ENCODE measurements around the gene NACA2.

Gene NACA2

GRCh38 chr17:61543786-61544415, 47.1 kb downstream of the NACA2 start:
- FAIRE-seq: no peak

- FAIRE-seq: no peak
Observed at GRCh38 chr17:61542027-61542426, 49.0 kb downstream of the NACA2 start.

DNA sequence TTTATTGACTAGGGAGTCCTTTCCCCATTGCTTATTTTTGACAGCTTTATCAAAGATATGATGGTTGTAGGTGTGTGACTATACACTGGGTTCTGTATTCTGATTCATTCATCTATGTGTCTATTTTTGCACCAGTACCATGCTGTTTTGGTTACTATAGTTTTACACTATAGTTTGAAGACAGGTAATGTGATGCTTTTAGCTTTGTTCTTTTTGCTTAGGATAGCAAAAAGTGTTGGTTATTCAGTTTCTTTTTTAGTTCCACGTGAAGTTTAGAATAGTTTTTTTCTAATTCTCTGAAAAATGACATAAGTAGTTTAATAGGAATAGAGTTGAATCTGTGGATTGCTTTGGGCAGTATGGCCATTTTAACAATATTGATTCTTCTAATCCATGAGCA, 50.1 kb downstream of the NACA2 start:
- FAIRE-seq: no peak
